Measurements from ENCODE around the gene OVOL2.

GRCh38 chr20:18057994-18058349 lies 256 bp upstream of the OVOL2 start:
- TF ChIP-seq CTCF (conservative IDR thresholded peaks at IDR 0.05) (no peak), EZH2 (IDR thresholded peaks at IDR 0.05; ENCODE audit: low read depth) (no peak)
